Measurements from ENCODE around the gene CFAP46.

GRCh38 chr10:132904814-132905649 is 37.3 kb downstream of the CFAP46 start:
- TF ChIP-seq CTCF (IDR thresholded peaks at IDR 0.05; ENCODE audit: poor library complexity, severe bottlenecking) (no peak), EP300 (conservative IDR thresholded peaks at IDR 0.05; ENCODE audit: poor library complexity, severe bottlenecking) (no peak), RAD21 (conservative IDR thresholded peaks at IDR 0.05) (no peak), POLR2AphosphoS5 (IDR thresholded peaks at IDR 0.05) (no peak), TAF1 (IDR thresholded peaks at IDR 0.05; ENCODE audit: low read depth) (no peak)
- TF ChIP-seq, protein P1, sequence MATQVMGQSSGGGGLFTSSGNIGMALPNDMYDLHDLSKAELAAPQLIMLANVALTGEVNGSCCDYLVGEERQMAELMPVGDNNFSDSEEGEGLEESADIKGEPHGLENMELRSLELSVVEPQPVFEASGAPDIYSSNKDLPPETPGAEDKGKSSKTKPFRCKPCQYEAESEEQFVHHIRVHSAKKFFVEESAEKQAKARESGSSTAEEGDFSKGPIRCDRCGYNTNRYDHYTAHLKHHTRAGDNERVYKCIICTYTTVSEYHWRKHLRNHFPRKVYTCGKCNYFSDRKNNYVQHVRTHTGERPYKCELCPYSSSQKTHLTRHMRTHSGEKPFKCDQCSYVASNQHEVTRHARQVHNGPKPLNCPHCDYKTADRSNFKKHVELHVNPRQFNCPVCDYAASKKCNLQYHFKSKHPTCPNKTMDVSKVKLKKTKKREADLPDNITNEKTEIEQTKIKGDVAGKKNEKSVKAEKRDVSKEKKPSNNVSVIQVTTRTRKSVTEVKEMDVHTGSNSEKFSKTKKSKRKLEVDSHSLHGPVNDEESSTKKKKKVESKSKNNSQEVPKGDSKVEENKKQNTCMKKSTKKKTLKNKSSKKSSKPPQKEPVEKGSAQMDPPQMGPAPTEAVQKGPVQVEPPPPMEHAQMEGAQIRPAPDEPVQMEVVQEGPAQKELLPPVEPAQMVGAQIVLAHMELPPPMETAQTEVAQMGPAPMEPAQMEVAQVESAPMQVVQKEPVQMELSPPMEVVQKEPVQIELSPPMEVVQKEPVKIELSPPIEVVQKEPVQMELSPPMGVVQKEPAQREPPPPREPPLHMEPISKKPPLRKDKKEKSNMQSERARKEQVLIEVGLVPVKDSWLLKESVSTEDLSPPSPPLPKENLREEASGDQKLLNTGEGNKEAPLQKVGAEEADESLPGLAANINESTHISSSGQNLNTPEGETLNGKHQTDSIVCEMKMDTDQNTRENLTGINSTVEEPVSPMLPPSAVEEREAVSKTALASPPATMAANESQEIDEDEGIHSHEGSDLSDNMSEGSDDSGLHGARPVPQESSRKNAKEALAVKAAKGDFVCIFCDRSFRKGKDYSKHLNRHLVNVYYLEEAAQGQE (IDR thresholded peaks at IDR 0.05; ENCODE audit: borderline replicate concordance): no peak

Data from neural cell (in vitro differentiated cells).